HG03039 (cell line): ENCODE measurements around the gene VPS13A.
A peak's percentile ranks its signal among the peaks of the same experiment; 100 is the strongest.

Experiments
- ATAC-seq: cut with Tn5 transposase; IDR thresholded peaks from one replicate; pipeline ENCODE4 v1.9.1; 2021; ENCODE audit warnings: mild to moderate bottlenecking, moderate library complexity; ENCODE audit not compliant: unreplicated experiment

Gene VPS13A

GRCh38 chr9:77454663-77455062 lies 277.3 kb downstream of the VPS13A start:
- no peak for ATAC-seq

- no peak for ATAC-seq
Observed at GRCh38 chr9:77455312-77455927, 278.1 kb downstream of the VPS13A start.

DNA sequence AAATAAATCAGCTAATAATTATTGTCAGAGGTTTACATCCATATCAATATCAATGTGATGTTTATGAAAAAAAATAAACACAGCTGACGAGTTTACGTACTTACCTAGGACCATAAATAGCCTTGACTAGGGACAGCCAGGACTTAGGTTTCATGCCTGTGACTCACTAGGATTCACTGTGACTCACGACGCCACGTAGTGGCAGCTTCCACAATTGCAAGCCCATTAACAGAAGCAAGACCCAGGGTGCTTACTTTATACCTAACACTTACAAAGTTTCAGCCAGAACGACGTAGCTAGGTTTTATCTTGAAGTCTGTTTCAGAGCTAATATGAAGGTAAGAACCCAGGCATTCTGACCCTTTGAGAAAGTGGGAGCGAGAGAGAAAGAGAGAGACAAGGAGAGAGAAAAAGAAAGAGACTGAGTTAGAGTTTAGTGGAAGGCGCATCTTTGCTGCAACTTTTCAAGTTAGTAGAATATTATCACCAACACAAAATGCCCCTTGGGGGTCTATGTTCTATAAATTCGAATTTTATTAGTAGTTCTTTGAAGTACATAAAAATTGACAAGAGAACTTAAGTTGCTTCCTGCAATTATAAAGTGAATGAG lies 279.6 kb downstream of the VPS13A start:
- ATAC-seq: peak; percentile 82

DNA sequence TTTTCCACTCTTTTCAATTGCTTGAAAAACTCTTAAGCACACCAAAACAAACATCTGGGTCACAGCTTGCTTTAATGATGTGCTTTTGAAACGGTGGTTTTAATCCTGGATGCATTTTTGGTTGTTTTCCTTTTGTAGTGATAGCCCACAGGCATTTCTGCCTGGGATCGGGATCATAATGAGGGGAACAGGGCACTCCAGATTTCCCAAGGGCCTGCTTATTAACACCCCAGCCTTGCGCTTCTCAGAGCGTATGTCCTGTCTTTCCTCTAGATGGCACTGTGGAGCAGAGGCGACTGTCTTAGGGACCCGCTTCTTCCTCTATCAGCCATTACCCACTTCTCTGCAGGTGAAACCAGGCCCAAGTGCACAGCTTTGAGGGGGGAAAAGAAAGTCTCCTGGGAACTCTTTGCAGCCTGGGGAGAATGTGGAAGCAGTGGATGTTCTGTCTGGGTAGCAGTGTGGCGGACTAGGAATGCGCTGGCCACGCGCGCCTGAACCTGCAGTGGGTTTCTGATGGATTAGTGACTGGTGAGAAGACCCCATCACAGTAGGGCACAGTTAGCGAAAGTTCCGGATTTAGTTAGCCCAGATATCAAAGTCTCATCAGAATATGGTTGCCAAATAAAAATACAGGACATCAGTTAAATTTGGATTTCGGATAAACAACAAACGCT lies 280.7 kb downstream of the VPS13A start:
- peak; percentile 83 for ATAC-seq

- no peak for ATAC-seq
Observed at GRCh38 chr9:77460938-77461337, 283.6 kb downstream of the VPS13A start.

DNA sequence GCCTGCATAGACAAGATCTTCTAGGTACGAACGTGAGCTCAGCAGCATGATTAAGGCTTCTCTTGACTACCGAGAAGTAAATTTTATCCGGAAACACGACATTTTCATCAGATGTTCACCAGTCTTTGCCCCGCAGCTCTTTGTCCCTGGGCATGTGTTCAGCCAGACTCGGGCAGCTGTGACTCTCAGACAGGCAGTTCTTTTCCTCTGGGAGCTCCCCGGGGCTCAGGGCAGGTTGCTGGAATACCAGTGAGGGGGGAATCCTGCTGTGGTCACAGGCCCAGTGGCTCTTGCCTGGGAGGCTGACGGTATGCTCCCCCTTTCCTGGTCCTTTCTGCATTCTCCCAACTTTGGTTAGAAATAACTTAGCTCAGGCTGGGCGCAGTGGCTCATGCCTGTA lies 284.7 kb downstream of the VPS13A start:
- ATAC-seq: no peak

- ATAC-seq: no peak
Observed at GRCh38 chr9:77463151-77463550, 285.8 kb downstream of the VPS13A start.

DNA sequence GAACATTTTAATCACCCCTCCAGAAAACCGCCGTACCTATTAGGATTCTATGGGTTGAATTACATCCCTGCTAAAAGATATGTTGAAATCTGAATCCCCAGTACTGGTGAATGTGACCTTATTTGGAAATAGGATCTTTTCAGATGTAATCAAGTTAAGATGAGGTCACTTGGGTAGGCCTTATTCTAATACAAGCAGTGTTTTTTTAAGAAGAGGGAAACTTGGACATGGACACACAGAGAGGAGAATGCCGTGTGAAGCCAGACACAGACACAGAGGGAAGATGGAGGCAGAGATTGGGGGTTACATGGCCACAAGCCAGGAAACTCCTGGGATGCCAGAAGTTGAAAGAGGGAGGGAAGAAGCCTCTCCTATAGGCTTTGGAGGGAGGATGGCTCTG lies 287.3 kb downstream of the VPS13A start:
- ATAC-seq: no peak

GRCh38 chr9:77469515-77470231 lies 292.3 kb downstream of the VPS13A start:
- no peak for ATAC-seq
